Breast epithelium (tissue), 3 donors: Measurements from ENCODE around the gene TP63.

Source experiments
- POLR2A ChIP-seq: fragments of 450-650 bp; IDR thresholded peaks from one replicate; pipeline ENCODE4 v1.6.1; 2016; ENCODE audit warnings: antibody characterized with exemption, mild to moderate bottlenecking, moderate library complexity
- TF ChIP-seq, protein P1 (sequence below), 3 donors: fragments of 450-650 bp; IDR thresholded peaks; one replicate each; pipeline ENCODE4 v1.5.1; 2016 to 2017; ENCODE audit warnings: antibody characterized with exemption in 3 of 3, mild to moderate bottlenecking in 3 of 3, moderate library complexity in 3 of 3

DNA sequence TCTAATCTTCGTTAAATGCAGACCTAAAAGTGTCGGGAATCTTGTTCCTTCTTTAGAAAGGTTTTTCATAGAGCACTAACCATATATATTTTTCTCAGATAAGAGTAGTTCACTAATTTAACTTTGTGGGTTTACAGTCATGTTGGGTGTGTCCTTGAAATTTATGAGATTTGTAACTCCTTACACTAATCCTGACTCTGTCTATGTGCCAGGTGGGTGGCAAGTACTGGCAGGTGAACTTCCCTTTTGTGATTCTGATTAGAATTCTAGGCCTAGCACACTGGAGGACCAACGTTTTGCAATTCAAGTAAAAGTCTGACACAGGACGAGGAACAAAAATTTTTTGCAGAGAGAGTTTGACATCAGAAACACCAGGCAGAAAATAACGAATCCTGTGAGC lies 269.4 kb downstream of the TP63 start:
- TF ChIP-seq, protein P1, sequence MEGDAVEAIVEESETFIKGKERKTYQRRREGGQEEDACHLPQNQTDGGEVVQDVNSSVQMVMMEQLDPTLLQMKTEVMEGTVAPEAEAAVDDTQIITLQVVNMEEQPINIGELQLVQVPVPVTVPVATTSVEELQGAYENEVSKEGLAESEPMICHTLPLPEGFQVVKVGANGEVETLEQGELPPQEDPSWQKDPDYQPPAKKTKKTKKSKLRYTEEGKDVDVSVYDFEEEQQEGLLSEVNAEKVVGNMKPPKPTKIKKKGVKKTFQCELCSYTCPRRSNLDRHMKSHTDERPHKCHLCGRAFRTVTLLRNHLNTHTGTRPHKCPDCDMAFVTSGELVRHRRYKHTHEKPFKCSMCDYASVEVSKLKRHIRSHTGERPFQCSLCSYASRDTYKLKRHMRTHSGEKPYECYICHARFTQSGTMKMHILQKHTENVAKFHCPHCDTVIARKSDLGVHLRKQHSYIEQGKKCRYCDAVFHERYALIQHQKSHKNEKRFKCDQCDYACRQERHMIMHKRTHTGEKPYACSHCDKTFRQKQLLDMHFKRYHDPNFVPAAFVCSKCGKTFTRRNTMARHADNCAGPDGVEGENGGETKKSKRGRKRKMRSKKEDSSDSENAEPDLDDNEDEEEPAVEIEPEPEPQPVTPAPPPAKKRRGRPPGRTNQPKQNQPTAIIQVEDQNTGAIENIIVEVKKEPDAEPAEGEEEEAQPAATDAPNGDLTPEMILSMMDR (IDR thresholded peaks at IDR 0.05): no peak
- no peak for TF ChIP-seq POLR2A
